Stimulated activated CD4-positive, alpha-beta T cell treated with anti-CD3 and anti-CD28 coated beads, Interleukin-12 subunit alpha, Interleukin-12 subunit beta, amount 100 ng/mL, for 48 hours (primary cell): Measurements from ENCODE around the gene SCN1B.
"Not testable (repeated sequence)": the region's sequence is repeated elsewhere in the genome, so short reads cannot be mapped to it uniquely, and the experiment has no call there.

Source experiments
- DNase-seq, 3 donors: peaks; one replicate each; pipeline ENCODE4 v3.0.0-alpha.2; 2020; ENCODE audit warnings: low read depth in 2 of 3, low spot score in 1 of 3

The SCN1B gene

GRCh38 chr19:35000647-35001501, 29.4 kb upstream of the SCN1B start:
- DNase-seq = peak; percentile 40 to 53 (median 44)

- DNase-seq = no peak
These were observed 28.2 kb upstream of the SCN1B start for GRCh38 chr19:35002037-35002535.

GRCh38 chr19:35004517-35005255, 25.6 kb upstream of the SCN1B start:
- DNase-seq = no peak

GRCh38 chr19:35005256-35005977, 24.9 kb upstream of the SCN1B start:
- no peak for DNase-seq

- DNase-seq = not testable (repeated sequence)
These were observed 24.3 kb upstream of the SCN1B start for GRCh38 chr19:35006007-35006341.

- DNase-seq = no peak
These were observed 23.8 kb upstream of the SCN1B start for GRCh38 chr19:35006342-35006998.

GRCh38 chr19:35006999-35007365, 23.3 kb upstream of the SCN1B start:
- DNase-seq = no peak

- DNase-seq = not testable (repeated sequence)
These were observed 22.8 kb upstream of the SCN1B start for GRCh38 chr19:35007427-35007826.

GRCh38 chr19:35008891-35009341, 21.4 kb upstream of the SCN1B start:
- no peak for DNase-seq

GRCh38 chr19:35009424-35010415, 20.6 kb upstream of the SCN1B start:
- DNase-seq = no peak

- DNase-seq = no peak
These were observed 19.1 kb upstream of the SCN1B start for GRCh38 chr19:35011091-35011689.

- no peak for DNase-seq
These were observed 18.3 kb upstream of the SCN1B start for GRCh38 chr19:35011737-35012682.

GRCh38 chr19:35013041-35013819, 17.0 kb upstream of the SCN1B start:
- DNase-seq = peak; percentile 64 to 86 (median 76)

GRCh38 chr19:35013820-35014754, 16.2 kb upstream of the SCN1B start:
- no peak for DNase-seq

GRCh38 chr19:35014774-35015173, 15.5 kb upstream of the SCN1B start:
- DNase-seq = not testable (repeated sequence)

- DNase-seq = no peak
These were observed 14.9 kb upstream of the SCN1B start for GRCh38 chr19:35015270-35015953.
